H1 (cell line): ENCODE data around the gene BCL6B. TPM values are rescaled to one million over a fixed set of nuclear protein-coding genes. Genes with fewer than 3 reads are reported as not detected.

Source experiments
- E2F6 ChIP-seq: IDR thresholded peaks from 2 replicates; pipeline ENCODE4 v1.6.1; 2012; ENCODE audit warnings: inconsistent platforms
- polyA plus RNA-seq, 7 experiments: library from polyadenylated mRNA; depleted of rRNA in 3 of 7; stranded (reverse) in 5 of 7; unstranded in 2 of 7; fragments of >200 nt in 5 of 7; fragments of 200-250 nt in 2 of 7; gene quantifications; 1 replicate in 5 of 7; 2 replicates in 1 of 7; 4 replicates in 1 of 7; pipeline versions ENCODE4 v1.2.1 to v1.2.3, GENCODE V29; 2011 to 2013; ENCODE audit warnings: missing spikeins in 2 of 7, mixed read lengths in 2 of 7
- total RNA-seq: library from RNA; stranded (reverse); fragmentation: NEBNext Ultra II Directional; extraction: Animal tissue kit (Norgen Biotek cat#: 25700); gene quantifications from 2 replicates; pipeline ENCODE4 v1.2.1, GENCODE V29; 2021

The BCL6B gene
- total and polyA plus RNA-seq, 2 of the 8 experiments (the other 6 are each of a cell fraction or from before 2014, with no cell fraction given) = 6.6 to 8.7 TPM

GRCh38 chr17:7068268-7068667 is 45.4 kb downstream of the BCL6B start (continued):
- TF ChIP-seq E2F6 = no peak
